Smooth muscle cell (in vitro differentiated cells): Measurements from ENCODE around the gene VPS35L. TPM values are rescaled to one million over a fixed set of nuclear protein-coding genes. Genes with fewer than 3 reads are reported as not detected.

Experiments
- DNase-seq: peaks from one replicate; lab custom pipeline; 2025; ENCODE audit not compliant: unreplicated experiment; lab: John Stamatoyannopoulos, UW
- H2AFZ ChIP-seq: fragments of 200-600 bp; sonication (generic); 2 replicates; pipeline ENCODE4 v1.6.0; 2016; ENCODE audit warnings: antibody characterized with exemption, low read depth, mild to moderate bottlenecking
- H3F3A ChIP-seq: fragments of 200-600 bp; sonication (generic); 2 replicates; pipeline ENCODE4 v1.6.0; 2017; ENCODE audit warnings: antibody characterized with exemption, low read depth
- H3K27ac ChIP-seq: fragments of 200-600 bp; sonication (generic); 2 replicates; pipeline ENCODE4 v1.5.1; 2016; ENCODE audit warnings: low read depth, mild to moderate bottlenecking
- H3K27me3 ChIP-seq: fragments of 200-600 bp; sonication (generic); 2 replicates; pipeline ENCODE4 v1.6.1; 2016; ENCODE audit warnings: low read depth, mild to moderate bottlenecking
- H3K36me3 ChIP-seq: fragments of 200-600 bp; sonication (generic); 2 replicates; pipeline ENCODE4 v1.5.1; 2016; ENCODE audit warnings: low read depth
- H3K4me1 ChIP-seq: fragments of 200-600 bp; sonication (generic); 2 replicates; pipeline ENCODE4 v1.5.1; 2016; ENCODE audit warnings: low read depth
- H3K4me2 ChIP-seq: fragments of 200-600 bp; sonication (generic); 2 replicates; pipeline ENCODE4 v1.6.0; 2016; ENCODE audit warnings: mild to moderate bottlenecking
- H3K4me3 ChIP-seq: fragments of 200-600 bp; sonication (generic); 2 replicates; pipeline ENCODE4 v1.5.1; 2016; ENCODE audit warnings: mild to moderate bottlenecking
- H3K79me2 ChIP-seq: fragments of 200-600 bp; sonication (generic); 2 replicates; pipeline ENCODE4 v1.6.0; 2016; ENCODE audit warnings: low read depth, mild to moderate bottlenecking
- H3K9ac ChIP-seq: fragments of 200-600 bp; sonication (generic); 2 replicates; pipeline ENCODE4 v1.6.0; 2016; ENCODE audit warnings: low read depth
- H3K9me3 ChIP-seq: fragments of 200-600 bp; sonication (generic); replicated peaks from 2 replicates; pipeline ENCODE4 v1.5.1; 2016; ENCODE audit warnings: low read depth
- H4K20me1 ChIP-seq: fragments of 200-600 bp; sonication (generic); 2 replicates; pipeline ENCODE4 v1.6.0; 2016; ENCODE audit warnings: low read depth
- WGBS: methylation state at CpG from one replicate; pipeline ENCODE4 v1.1.7; 2016; ENCODE audit warnings: low lambda C conversion rate; 5-methylcytosine and 5-hydroxymethylcytosine counted together
- polyA plus RNA-seq: library from polyadenylated mRNA; unstranded; fragments of >200 nt; fragmentation: Nextera tagmentation; extraction: Ambion mirVana; gene quantifications from 2 replicates; pipeline ENCODE4 v1.2.1, GENCODE V29; 2016
- total RNA-seq: library from RNA; depleted of rRNA; stranded (reverse); fragments of >200 nt; gene quantifications from 2 replicates; pipeline ENCODE4 v1.2.3, GENCODE V29; 2014
- TF ChIP-seq, protein P1 (sequence below): fragments of 200-600 bp; sonication (generic); IDR thresholded peaks from 2 replicates; pipeline ENCODE4 v1.5.1; 2017; ENCODE audit warnings: borderline replicate concordance, mild to moderate bottlenecking, antibody characterized with exemption; ENCODE audit not compliant: insufficient read depth, poor library complexity, severe bottlenecking

VPS35L gene
- total and polyA plus RNA-seq, 2 experiments from 2014 or later, result 46.7 to 47.4 TPM

DNA sequence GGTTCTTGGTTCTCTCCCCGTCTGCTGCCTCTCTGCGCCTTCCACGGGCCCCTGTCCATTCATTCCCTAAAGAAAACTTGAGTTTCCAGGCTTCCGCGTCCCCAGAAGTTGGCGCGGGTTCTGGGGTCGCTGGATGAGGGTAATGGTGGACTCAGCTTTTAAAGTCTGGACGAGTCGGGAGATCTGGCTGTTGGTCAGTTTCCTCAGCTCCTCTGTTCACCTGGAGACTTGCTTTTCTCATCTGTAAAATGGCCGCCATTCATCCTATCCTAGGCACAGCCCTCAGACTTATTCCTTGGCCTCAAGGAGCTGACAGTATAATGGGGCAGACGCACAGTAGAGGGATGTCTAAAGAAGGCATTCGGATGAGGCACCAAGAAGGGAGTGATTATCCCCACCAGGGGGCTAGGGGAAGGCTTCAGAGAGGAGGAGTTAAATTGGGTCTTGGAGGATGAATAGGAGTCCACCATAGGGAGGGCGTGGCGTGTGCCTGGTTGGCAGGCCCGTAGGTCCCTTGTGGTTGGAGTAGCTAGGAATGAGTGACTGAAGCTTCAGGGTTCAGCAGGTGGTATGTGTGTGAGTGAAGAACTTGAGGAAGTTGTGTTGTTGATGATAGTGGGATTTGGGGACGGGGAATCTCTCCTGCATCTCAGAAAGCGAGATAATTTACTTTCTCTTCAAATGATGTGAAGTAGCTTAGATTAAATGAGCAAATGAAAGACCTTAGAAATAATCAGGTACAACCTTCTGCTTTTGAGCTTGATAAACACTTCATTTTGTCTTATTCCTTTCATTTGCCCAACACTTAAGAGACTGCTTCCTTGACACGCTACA, 652 bp downstream of the VPS35L start:
- Histone ChIP-seq H2AFZ (peak overlapping the region; percentile 99), H3K4me1 (peaks cover 7% of the 10 kb centered on the region), H3K4me3 (peak overlapping the region; percentile 87), H3K36me3 (no peaks in the 10 kb centered on the region), H3K9me3 (no peaks in the 10 kb centered on the region), H3K27ac (peak overlapping the region; percentile 78), H3K4me2 (peak overlapping the region; percentile 99), H4K20me1 (no peaks in the 10 kb centered on the region), H3K27me3 (no peaks in the 10 kb centered on the region), H3F3A (peaks cover 11% of the 10 kb centered on the region), H3K79me2 (peaks cover 14% of the 10 kb centered on the region), H3K9ac (peak overlapping the region; percentile 93)
- WGBS, result 17% methylated on average over 19 of the region's 19 CpGs
- DNase-seq, result peak; percentile 13
- TF ChIP-seq, protein P1, sequence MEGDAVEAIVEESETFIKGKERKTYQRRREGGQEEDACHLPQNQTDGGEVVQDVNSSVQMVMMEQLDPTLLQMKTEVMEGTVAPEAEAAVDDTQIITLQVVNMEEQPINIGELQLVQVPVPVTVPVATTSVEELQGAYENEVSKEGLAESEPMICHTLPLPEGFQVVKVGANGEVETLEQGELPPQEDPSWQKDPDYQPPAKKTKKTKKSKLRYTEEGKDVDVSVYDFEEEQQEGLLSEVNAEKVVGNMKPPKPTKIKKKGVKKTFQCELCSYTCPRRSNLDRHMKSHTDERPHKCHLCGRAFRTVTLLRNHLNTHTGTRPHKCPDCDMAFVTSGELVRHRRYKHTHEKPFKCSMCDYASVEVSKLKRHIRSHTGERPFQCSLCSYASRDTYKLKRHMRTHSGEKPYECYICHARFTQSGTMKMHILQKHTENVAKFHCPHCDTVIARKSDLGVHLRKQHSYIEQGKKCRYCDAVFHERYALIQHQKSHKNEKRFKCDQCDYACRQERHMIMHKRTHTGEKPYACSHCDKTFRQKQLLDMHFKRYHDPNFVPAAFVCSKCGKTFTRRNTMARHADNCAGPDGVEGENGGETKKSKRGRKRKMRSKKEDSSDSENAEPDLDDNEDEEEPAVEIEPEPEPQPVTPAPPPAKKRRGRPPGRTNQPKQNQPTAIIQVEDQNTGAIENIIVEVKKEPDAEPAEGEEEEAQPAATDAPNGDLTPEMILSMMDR, result peak; percentile 10

DNA sequence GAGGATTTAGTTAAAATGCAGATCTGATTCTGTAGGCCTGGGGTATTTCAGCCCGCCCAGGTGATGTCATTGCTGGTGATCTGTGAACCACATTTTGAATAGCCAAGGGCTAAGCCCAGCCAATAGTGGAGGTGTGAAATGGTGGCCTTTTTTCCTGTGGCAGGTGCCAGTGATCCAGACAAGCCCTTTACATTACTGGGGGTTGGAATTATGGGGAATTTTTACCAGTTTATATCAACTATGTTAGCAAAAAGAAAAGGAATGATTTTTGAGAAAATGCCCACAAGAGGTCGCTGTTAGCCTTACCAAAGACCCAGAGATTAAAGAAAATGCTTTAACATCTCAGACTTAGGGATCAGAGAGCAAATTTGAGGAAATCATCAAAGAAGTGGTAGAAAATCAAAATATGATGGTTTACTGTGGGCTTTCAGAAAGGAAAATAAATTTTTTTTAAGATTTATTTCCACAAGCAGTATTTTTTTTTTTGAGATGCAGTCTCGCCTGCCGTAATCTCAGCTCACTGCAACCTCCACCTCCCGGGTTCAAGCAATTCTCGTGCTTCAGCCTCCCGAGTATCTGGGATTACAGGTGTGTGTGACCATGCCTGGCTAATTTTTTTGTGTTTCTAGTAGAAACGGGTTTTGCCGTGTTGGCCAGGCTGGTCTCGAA, 3.9 kb downstream of the VPS35L start:
- Histone ChIP-seq H3K79me2 (peaks cover 20% of the 10 kb centered on the region), H3K27me3 (no peaks in the 10 kb centered on the region), H3K4me1 (peaks cover 7% of the 10 kb centered on the region), H3K9ac (no peak overlapping the region), H3K27ac (no peak overlapping the region), H4K20me1 (no peaks in the 10 kb centered on the region), H3K4me2 (no peak overlapping the region), H3F3A (peaks cover 11% of the 10 kb centered on the region), H3K4me3 (no peak overlapping the region), H2AFZ (no peak overlapping the region), H3K9me3 (no peaks in the 10 kb centered on the region), H3K36me3 (no peaks in the 10 kb centered on the region)
- TF ChIP-seq, protein P1, result peak; percentile 67
- 82% methylated on average over 10 of the region's 10 CpGs for WGBS
- DNase-seq, result no peak

DNA sequence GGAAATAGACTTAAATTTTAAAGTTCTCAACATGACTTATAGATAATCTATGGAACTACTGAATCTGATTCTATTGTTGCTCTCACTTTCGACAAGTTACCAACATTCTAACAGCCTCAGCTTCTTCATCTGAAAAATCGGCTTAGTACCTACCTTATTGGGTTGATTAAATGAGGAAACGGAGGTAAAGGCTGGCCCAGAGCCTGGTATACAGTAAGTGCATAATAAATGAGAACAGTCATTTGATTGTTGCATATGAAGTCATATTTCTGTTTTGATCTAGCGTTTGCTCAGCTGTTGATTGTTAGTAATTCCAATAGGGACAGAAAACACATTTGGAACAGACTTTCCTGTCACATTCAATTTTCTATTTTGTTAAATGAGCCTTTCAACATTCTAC, 4.6 kb downstream of the VPS35L start:
- no peak overlapping the region for H3K9ac ChIP-seq
- peaks cover 7% of the 10 kb centered on the region for H3K4me1 ChIP-seq
- no peak for DNase-seq
- H3K79me2 ChIP-seq, result peaks cover 20% of the 10 kb centered on the region
- no peak overlapping the region for H2AFZ ChIP-seq
- no peak overlapping the region for H3K27ac ChIP-seq
- H3F3A ChIP-seq, result peaks cover 11% of the 10 kb centered on the region
- no peaks in the 10 kb centered on the region for H3K27me3 ChIP-seq
- no peak overlapping the region for H3K4me3 ChIP-seq
- H3K4me2 ChIP-seq, result no peak overlapping the region
- H3K9me3 ChIP-seq, result no peaks in the 10 kb centered on the region
- H3K36me3 ChIP-seq, result no peaks in the 10 kb centered on the region
- H4K20me1 ChIP-seq, result no peaks in the 10 kb centered on the region
- 96% methylated on average over 4 of the region's 4 CpGs for WGBS
- TF ChIP-seq, protein P1, result no peak
